GM12873 (cell line): ENCODE measurements around the gene FHOD3.

Source experiments
- CTCF ChIP-seq: IDR thresholded peaks from 2 replicates; pipeline ENCODE4 v1.5.1; 2012; ENCODE audit warnings: low read depth, mild to moderate bottlenecking, moderate library complexity, low read length, control low read depth; ENCODE audit not compliant: insufficient read depth; ENCODE audit errors: missing control alignments

FHOD3 gene

GRCh38 chr18:36295214-36295613, 2.3 kb upstream of the FHOD3 start:
- TF ChIP-seq CTCF: no peak

- no peak for TF ChIP-seq CTCF
Observed at GRCh38 chr18:36295880-36296301, 1.6 kb upstream of the FHOD3 start.

GRCh38 chr18:36296650-36297416, 680 bp upstream of the FHOD3 start:
- TF ChIP-seq CTCF: peak; percentile 41

- no peak for TF ChIP-seq CTCF
Observed at GRCh38 chr18:36298126-36298741, 721 bp downstream of the FHOD3 start.

- no peak for TF ChIP-seq CTCF
Observed at GRCh38 chr18:36299015-36299414, 1.5 kb downstream of the FHOD3 start.

- TF ChIP-seq CTCF: no peak
Observed at GRCh38 chr18:36300211-36300610, 2.7 kb downstream of the FHOD3 start.

GRCh38 chr18:36301884-36302283, 4.4 kb downstream of the FHOD3 start:
- no peak for TF ChIP-seq CTCF
